Measurements from ENCODE around the gene DIDO1.
"Not testable (repeated sequence)": the region's sequence is repeated elsewhere in the genome, so short reads cannot be mapped to it uniquely, and the experiment has no call there.

DIDO1 gene

DNA sequence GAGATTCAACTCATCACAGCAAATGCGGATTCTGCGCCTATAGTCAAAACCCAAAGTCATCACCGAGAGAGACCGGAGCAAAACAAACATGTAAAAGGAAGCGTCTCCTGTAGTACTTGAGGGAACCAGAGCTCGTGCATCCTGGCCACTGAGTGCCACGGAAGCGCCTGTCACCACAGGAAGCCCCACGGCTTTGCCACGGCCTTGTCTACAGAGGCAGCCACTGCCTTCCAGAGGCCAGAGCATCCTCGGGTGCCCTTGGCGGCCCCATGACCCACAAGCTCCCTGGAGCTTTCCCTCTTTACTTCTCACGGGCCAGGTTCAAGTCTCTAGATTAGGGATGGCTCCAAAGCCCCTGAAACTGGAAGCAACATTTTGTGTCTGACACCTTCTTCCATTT is 72.2 kb downstream of the DIDO1 start:
- H4K8ac ChIP-seq (ENCODE audit: low read depth, low read length) = no peak overlapping the region
- H4K12ac ChIP-seq (ENCODE audit: low read depth, low read length) = no peak overlapping the region
- H2BK5ac ChIP-seq (ENCODE audit: low read depth, low read length, poor library complexity) = no peak overlapping the region
- no peaks in the 10 kb centered on the region for H3K79me1 ChIP-seq (ENCODE audit: low read length)
- H3K9ac ChIP-seq (ENCODE audit: low read length) = no peak overlapping the region
- no peak overlapping the region for H2AK5ac ChIP-seq (ENCODE audit: low read length)
- H3K4ac ChIP-seq (ENCODE audit: low read depth, low read length) = no peak overlapping the region
- no peaks in the 10 kb centered on the region for H3K79me2 ChIP-seq (ENCODE audit: control insufficient read depth, insufficient read depth, low read length, poor library complexity)
- H3K27me3 ChIP-seq (ENCODE audit: insufficient read depth, low read length) = no peaks in the 10 kb centered on the region
- no peak overlapping the region for H3K27ac ChIP-seq (ENCODE audit: low read depth, low read length)
- no peak overlapping the region for H2AFZ ChIP-seq (ENCODE audit: insufficient read depth, low read length, poor library complexity)
- no CpG with 5 or more reads among the region's 13 CpGs for WGBS (ENCODE audit: extremely low coverage, insufficient coverage, insufficient read length)
- no peak overlapping the region for H3K4me3 ChIP-seq (ENCODE audit: low read depth, low read length)
- DNase-seq = no peak
- H3K18ac ChIP-seq (ENCODE audit: low read length) = no peak overlapping the region
- no peak overlapping the region for H4K91ac ChIP-seq (ENCODE audit: low read depth, low read length)
- H3K14ac ChIP-seq (ENCODE audit: low read length) = no peak overlapping the region
- H3K9me3 ChIP-seq (ENCODE audit: insufficient read depth, low read depth, low read length) = peaks cover 1% of the 10 kb centered on the region
- peaks cover 17 to 18% of the 10 kb centered on the region in 2 experiments for H3K36me3 ChIP-seq (ENCODE audit: control insufficient read depth in 1 of 2, insufficient read depth in 2 of 2, low read length in 2 of 2)
- H2BK120ac ChIP-seq (ENCODE audit: insufficient read depth, low read length, poor library complexity) = no peak overlapping the region
- H3K23ac ChIP-seq (ENCODE audit: low read length) = no peak overlapping the region
- no peak overlapping the region for H2BK12ac ChIP-seq (ENCODE audit: low read length)
- no peak overlapping the region for H3K4me2 ChIP-seq (ENCODE audit: low read length)
- no peaks in the 10 kb centered on the region for H3K4me1 ChIP-seq (ENCODE audit: control insufficient read depth in 1 of 2, insufficient read depth in 2 of 2, low read length in 2 of 2)

DNA sequence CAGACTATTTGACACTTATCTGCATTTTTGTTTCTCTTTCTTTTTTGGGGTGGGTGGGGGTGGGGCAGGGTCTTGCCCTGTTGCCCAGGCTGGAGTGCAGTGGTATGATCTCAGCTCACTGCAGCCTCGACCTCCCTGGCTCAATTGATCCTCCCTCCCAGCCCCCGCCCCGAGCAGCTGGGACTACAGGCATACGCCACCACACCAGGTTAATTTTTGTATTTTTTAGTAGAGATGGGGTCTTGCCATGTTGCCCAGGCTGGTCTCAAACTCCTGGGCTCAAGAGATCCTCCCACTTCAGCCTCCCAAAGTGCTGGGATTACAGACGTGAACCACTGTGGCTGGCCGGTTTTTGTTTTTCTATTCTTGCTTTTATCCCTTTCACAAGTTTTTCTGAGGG is 73.0 kb downstream of the DIDO1 start:
- H3K9me3 ChIP-seq (ENCODE audit: insufficient read depth, low read depth, low read length); H2AK5ac ChIP-seq (ENCODE audit: low read length); H3K4me1 ChIP-seq (ENCODE audit: control insufficient read depth in 1 of 2, insufficient read depth in 2 of 2, low read length in 2 of 2); H4K91ac ChIP-seq (ENCODE audit: low read depth, low read length); H3K23ac ChIP-seq (ENCODE audit: low read length); H3K9ac ChIP-seq (ENCODE audit: low read length); H2BK120ac ChIP-seq (ENCODE audit: insufficient read depth, low read length, poor library complexity); H2BK12ac ChIP-seq (ENCODE audit: low read length); H3K79me2 ChIP-seq (ENCODE audit: control insufficient read depth, insufficient read depth, low read length, poor library complexity); H3K14ac ChIP-seq (ENCODE audit: low read length); H4K12ac ChIP-seq (ENCODE audit: low read depth, low read length); H2BK5ac ChIP-seq (ENCODE audit: low read depth, low read length, poor library complexity); H3K4ac ChIP-seq (ENCODE audit: low read depth, low read length); DNase-seq; H3K27me3 ChIP-seq (ENCODE audit: insufficient read depth, low read length); H3K4me3 ChIP-seq (ENCODE audit: low read depth, low read length); H3K27ac ChIP-seq (ENCODE audit: low read depth, low read length); H3K79me1 ChIP-seq (ENCODE audit: low read length); H4K8ac ChIP-seq (ENCODE audit: low read depth, low read length); H3K18ac ChIP-seq (ENCODE audit: low read length); H2AFZ ChIP-seq (ENCODE audit: insufficient read depth, low read length, poor library complexity); H3K4me2 ChIP-seq (ENCODE audit: low read length): not testable (repeated sequence)
- WGBS (ENCODE audit: extremely low coverage, insufficient coverage, insufficient read length) = no CpG with 5 or more reads among the region's 6 CpGs
- peaks cover 17 to 18% of the 10 kb centered on the region in 2 experiments for H3K36me3 ChIP-seq (ENCODE audit: control insufficient read depth in 1 of 2, insufficient read depth in 2 of 2, low read length in 2 of 2)

GRCh38 chr20:62852841-62853240 is 73.5 kb downstream of the DIDO1 start:
- Histone ChIP-seq H4K91ac (ENCODE audit: low read depth, low read length) (no peak overlapping the region), H3K4me1 (ENCODE audit: control insufficient read depth in 1 of 2, insufficient read depth in 2 of 2, low read length in 2 of 2) (no peaks in the 10 kb centered on the region), H4K8ac (ENCODE audit: low read depth, low read length) (no peak overlapping the region), H3K14ac (ENCODE audit: low read length) (no peak overlapping the region), H3K18ac (ENCODE audit: low read length) (no peak overlapping the region), H2BK12ac (ENCODE audit: low read length) (no peak overlapping the region), H3K9me3 (ENCODE audit: insufficient read depth, low read depth, low read length) (no peaks in the 10 kb centered on the region), H3K4ac (ENCODE audit: low read depth, low read length) (no peak overlapping the region), H3K4me2 (ENCODE audit: low read length) (no peak overlapping the region), H4K12ac (ENCODE audit: low read depth, low read length) (no peak overlapping the region), H3K9ac (ENCODE audit: low read length) (no peak overlapping the region), H2BK120ac (ENCODE audit: insufficient read depth, low read length, poor library complexity) (no peak overlapping the region), H3K27me3 (ENCODE audit: insufficient read depth, low read length) (no peaks in the 10 kb centered on the region), H3K27ac (ENCODE audit: low read depth, low read length) (no peak overlapping the region), H2AFZ (ENCODE audit: insufficient read depth, low read length, poor library complexity) (no peak overlapping the region), H3K79me1 (ENCODE audit: low read length) (no peaks in the 10 kb centered on the region), H2BK5ac (ENCODE audit: low read depth, low read length, poor library complexity) (no peak overlapping the region), H3K36me3 (ENCODE audit: control insufficient read depth in 1 of 2, insufficient read depth in 2 of 2, low read length in 2 of 2) (peaks cover 16 to 17% of the 10 kb centered on the region in 2 experiments), H3K4me3 (ENCODE audit: low read depth, low read length) (no peak overlapping the region), H2AK5ac (ENCODE audit: low read length) (no peak overlapping the region), H3K79me2 (ENCODE audit: control insufficient read depth, insufficient read depth, low read length, poor library complexity) (no peaks in the 10 kb centered on the region), H3K23ac (ENCODE audit: low read length) (no peak overlapping the region)
- no peak for DNase-seq
- no CpG with 5 or more reads among the region's 12 CpGs for WGBS (ENCODE audit: extremely low coverage, insufficient coverage, insufficient read length)

- Histone ChIP-seq H3K9ac (ENCODE audit: low read length) (no peak overlapping the region), H3K27ac (ENCODE audit: low read depth, low read length) (no peak overlapping the region), H3K4me1 (ENCODE audit: control insufficient read depth in 1 of 2, insufficient read depth in 2 of 2, low read length in 2 of 2) (no peaks in the 10 kb centered on the region), H3K36me3 (ENCODE audit: control insufficient read depth in 1 of 2, insufficient read depth in 2 of 2, low read length in 2 of 2) (peaks cover 14 to 15% of the 10 kb centered on the region in 2 experiments), H3K79me1 (ENCODE audit: low read length) (no peaks in the 10 kb centered on the region), H3K4me2 (ENCODE audit: low read length) (no peak overlapping the region), H4K8ac (ENCODE audit: low read depth, low read length) (no peak overlapping the region), H4K91ac (ENCODE audit: low read depth, low read length) (no peak overlapping the region), H3K9me3 (ENCODE audit: insufficient read depth, low read depth, low read length) (no peaks in the 10 kb centered on the region), H3K18ac (ENCODE audit: low read length) (no peak overlapping the region), H4K12ac (ENCODE audit: low read depth, low read length) (no peak overlapping the region), H2BK12ac (ENCODE audit: low read length) (no peak overlapping the region), H3K4me3 (ENCODE audit: low read depth, low read length) (no peak overlapping the region), H2AFZ (ENCODE audit: insufficient read depth, low read length, poor library complexity) (no peak overlapping the region), H3K27me3 (ENCODE audit: insufficient read depth, low read length) (no peaks in the 10 kb centered on the region), H2AK5ac (ENCODE audit: low read length) (no peak overlapping the region), H3K23ac (ENCODE audit: low read length) (no peak overlapping the region), H3K4ac (ENCODE audit: low read depth, low read length) (no peak overlapping the region), H3K14ac (ENCODE audit: low read length) (no peak overlapping the region), H2BK5ac (ENCODE audit: low read depth, low read length, poor library complexity) (no peak overlapping the region), H2BK120ac (ENCODE audit: insufficient read depth, low read length, poor library complexity) (no peak overlapping the region), H3K79me2 (ENCODE audit: control insufficient read depth, insufficient read depth, low read length, poor library complexity) (no peaks in the 10 kb centered on the region)
- no peak for DNase-seq
- WGBS (ENCODE audit: extremely low coverage, insufficient coverage, insufficient read length) = no CpG with 5 or more reads among the region's 8 CpGs
Observed at GRCh38 chr20:62852196-62852595, 74.1 kb downstream of the DIDO1 start.
